HG03095 (cell line): Measurements from ENCODE around the gene VPS13D.

Experiments used
- ATAC-seq: cut with Tn5 transposase; IDR thresholded peaks from one replicate; pipeline ENCODE4 v1.9.1; 2021; ENCODE audit warnings: moderate library complexity; ENCODE audit not compliant: unreplicated experiment

The VPS13D gene

DNA sequence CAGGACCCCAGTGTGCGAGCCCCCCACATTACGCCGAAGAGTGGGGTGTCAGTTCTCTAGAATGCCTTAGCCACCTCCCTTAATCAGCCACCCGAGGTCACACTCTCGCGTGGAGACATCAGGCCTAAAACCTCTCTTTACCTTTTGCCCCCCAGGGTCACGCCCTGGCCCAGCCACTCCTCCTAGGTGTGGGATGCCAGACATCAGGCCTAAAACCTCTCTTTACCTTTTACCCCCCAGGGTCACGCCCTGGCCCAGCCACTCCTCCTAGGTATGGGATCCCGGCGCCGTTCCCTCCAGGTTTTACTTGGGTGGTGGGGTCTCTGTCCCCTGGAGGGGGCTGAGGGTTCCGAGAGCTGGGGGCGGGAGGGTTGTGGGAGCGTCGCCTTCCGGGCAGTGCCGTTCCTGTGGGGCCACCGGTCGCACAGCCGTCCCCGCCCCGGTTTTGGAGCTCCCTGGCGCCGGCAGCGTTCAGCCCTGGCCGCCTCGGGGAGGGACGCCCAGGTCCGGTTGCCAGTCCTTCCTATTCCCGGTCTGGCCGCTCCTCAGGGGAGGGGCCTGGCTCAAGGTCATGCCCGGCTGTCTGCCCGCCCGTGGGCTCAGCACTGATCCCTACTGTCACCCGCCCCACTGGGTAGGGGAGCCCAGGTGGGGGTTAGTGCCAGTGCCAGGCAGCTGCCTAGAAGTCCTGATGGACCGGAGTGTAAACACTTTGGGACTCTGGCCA lies 882 bp downstream of the VPS13D start:
- ATAC-seq: no peak

GRCh38 chr1:12231276-12231595 lies 1.4 kb downstream of the VPS13D start:
- no peak for ATAC-seq

DNA sequence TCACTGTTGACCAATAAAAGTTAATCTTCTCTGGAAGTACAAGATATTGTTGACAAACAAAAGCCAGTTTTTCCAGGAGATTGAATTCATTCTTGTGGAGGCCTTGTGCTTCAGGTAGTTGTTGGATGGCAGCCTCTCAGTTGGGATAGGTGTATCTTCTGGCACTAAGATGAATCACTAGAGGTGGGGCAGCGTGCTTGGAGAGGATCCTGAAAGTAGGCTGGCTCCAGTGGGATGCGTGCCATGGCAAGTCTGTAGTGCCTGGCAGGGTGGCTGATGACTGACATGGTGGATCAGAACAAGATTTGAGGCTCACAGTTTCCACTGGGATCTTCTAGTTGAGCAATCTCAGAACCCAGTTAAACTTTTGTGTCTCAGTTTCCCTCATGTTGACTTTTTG lies 2.4 kb downstream of the VPS13D start:
- no peak for ATAC-seq

- ATAC-seq: no peak
Observed at GRCh38 chr1:12244078-12244477, 14.2 kb downstream of the VPS13D start.

DNA sequence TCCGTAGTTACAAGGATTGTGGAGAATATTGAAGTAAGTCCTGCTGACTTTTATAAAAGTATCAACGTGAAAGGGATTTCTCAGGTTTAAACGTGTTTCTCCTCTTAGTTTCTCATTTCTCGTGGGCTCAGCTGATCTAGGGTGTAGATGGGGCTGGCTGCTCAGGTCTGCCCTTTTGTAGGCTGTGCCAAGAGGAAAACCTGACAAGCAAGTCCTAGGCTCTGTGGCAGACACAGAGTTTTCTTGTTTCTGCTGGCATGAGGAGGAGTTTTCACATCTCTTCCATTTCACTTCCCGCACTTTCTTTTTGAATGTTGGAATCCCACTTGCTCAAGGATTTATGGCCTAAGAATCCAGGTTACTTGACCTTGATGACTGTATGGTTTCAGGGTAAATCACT lies 14.8 kb downstream of the VPS13D start:
- ATAC-seq: no peak

- no peak for ATAC-seq
Observed at GRCh38 chr1:12245116-12245515, 15.3 kb downstream of the VPS13D start.

DNA sequence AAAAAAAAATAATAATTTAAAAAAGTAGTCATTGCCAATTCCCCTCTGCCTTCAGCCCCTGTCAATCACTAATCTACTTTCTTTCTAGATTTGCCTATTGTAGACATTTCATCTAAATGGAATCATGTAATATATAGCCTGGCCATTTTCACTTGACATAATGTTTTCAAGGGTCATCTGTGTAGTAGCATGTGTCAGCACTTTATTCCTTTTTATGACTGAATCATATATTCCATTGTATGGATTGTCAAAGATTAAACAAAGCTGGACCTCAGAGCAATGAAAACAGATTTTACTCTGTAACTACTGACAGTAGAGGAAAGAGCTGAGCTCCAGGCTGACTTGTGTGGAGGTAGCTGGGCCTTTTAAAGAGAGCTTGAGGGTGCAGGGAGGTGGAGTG lies 15.9 kb downstream of the VPS13D start:
- ATAC-seq: no peak

DNA sequence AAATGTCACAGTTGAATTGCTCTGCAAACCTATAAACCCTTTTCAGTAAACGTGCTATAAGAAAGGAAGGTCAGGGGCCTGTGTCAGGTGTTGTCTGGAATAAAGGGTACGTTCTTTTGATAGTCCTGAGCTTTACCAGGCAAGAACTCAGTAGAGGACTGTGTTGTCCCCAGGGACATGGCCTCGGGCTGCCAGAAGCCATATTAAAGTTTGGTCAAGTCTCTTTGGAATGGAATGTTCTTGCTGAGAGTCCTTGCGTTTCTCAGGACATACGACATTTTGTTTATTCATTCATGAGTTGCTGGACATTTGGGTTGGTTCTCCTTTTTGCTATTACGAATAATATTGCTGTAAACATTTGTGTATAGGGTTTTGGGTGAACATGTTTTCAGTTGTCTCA lies 16.8 kb downstream of the VPS13D start:
- ATAC-seq: no peak

DNA sequence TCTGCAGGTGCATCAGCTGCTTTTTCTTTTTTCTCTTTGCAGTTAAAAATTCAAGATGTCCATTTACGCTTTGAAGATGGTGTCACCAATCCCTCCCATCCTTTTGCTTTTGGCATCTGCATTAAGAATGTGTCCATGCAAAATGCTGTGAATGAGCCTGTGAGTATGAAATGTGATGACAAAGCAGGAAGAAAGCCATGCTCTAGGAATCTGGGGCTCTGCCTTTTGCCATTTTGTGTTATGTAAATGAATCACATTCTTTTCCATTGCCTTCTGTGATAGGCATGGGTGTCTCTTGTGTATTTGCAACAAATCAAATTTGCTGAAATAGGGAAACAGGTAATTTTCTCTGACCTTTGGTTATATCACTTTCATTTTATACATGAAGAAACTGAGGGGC lies 19.4 kb downstream of the VPS13D start:
- no peak for ATAC-seq

- no peak for ATAC-seq
Observed at GRCh38 chr1:12249748-12250147, 19.9 kb downstream of the VPS13D start.

DNA sequence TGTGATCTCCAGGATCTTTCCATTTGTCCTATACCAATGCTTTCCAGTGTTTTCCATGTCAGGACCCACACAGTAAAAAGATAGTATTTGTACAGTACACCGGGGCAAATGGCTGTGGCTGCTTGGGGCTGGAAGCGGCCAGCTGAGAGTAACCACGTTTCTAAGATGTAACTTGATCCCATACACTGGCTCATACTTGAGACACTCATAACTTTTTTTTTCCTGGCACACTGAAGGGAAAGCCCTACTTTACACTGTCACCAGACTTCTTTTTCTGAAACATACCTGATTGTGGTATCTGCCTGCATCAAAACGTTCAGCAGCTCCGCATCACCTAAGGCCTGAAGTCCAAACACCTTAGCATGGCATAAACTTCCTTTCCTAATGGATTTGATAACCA lies 21.6 kb downstream of the VPS13D start:
- no peak for ATAC-seq

DNA sequence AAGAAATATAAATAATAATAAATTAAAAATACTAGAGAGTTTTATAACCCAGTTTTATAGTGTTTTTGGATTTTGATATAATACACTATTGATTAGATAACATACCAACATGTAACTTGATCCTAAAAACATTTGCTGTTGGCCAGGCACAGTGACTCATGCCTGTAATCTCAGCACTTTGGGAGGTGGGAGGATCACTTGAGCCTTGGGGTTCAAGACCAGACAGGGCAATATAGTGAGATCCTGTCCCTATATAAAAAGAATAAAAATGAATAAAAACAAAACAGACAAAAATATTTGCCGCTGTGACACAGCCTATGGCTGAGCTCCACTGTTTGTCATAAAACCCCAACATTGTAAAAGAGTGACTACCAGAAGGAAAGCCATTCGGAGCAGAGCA lies 26.1 kb downstream of the VPS13D start:
- ATAC-seq: no peak

- no peak for ATAC-seq
Observed at GRCh38 chr1:12258272-12258671, 28.4 kb downstream of the VPS13D start.

- no peak for ATAC-seq
Observed at GRCh38 chr1:12269351-12269750, 39.5 kb downstream of the VPS13D start.

DNA sequence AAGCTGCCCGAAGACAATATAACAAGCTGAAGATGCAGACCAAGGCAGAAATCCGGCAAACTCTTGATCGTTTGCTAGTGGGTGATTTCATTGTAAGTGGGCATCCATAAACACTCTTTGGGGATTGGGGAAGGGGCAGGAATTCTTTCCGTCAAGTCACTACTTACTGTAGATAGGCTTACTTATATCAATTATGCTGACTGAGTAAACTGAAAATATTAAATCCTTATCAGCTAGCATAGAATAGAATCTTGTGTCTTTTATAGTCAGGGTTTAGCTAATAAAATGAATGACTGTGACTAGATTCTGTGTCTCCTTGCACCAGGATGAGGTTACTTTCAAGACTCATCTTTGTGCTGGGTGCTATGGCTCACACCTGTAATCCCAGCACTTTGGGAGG lies 41.2 kb downstream of the VPS13D start:
- ATAC-seq: no peak

- no peak for ATAC-seq
Observed at GRCh38 chr1:12272770-12273169, 42.9 kb downstream of the VPS13D start.

- ATAC-seq: no peak
Observed at GRCh38 chr1:12275370-12275769, 45.5 kb downstream of the VPS13D start.

DNA sequence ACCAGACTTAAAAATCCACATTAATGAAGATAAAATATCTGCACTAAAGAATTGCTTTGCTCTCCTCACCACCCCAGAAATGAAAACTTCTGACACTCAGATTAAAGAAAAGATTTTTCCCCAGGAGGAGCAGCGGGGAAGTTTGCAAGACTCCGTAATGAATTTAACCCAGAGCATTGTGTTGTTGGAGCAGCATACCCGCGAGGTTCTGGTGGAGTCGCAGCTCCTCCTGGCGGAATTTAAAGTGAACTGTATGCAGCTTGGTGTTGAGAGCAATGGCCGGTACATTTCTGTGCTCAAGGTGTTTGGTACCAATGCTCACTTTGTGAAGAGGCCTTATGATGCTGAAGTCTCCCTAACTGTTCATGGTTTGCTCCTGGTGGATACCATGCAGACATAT lies 46.4 kb downstream of the VPS13D start:
- no peak for ATAC-seq

DNA sequence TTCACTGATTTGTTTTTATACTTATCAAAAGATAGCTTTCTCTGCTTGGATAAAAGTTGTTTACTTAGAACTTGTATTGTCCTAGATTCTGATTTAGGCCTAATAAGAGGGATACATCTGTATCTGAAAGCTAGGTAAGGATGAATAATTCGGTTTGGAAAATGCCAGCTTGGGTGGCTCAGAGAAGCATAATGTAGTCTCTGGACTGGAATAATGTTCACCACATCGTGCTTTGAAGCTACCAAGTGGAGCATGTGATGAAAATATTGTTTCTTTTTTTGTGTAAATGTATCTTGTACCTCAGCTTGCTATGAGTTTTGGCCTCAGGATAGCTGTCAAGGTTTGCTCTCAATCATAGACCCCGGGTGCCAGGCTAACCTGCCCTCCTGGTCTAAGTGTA lies 49.2 kb downstream of the VPS13D start:
- ATAC-seq: no peak

DNA sequence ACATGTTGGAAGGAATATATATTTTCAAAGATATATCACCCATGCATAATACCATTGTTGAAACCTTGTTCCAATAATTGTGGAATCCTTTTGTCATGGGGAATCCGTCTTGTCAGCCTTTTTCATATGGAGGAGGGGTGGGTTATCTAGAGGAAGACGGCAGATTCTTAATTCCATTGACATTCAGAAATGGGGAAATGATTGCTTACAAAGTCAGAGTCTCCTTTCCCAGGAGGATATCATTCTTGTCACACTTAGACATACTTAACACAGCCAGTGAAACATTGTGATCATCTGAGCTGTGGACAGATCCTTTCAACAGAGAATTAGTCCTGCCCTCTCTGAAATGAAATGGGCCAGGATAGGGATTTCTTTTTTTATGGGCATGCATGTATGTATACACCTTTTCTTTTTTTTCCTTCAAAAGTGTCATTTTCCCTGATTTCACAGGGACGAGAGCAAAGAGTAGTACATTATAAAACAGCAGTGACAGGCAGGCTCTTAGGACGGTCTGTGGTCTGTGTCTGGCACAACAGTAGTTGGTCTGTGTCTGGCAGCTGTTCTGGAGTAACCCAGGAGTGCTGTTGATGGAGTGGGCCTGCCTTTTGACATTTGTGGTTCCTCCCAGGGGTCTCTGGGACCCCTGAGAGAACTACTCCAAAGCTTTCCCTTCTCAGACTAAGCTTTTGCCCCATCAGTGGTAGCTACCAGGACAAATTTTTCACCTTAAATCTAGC lies 50.1 kb downstream of the VPS13D start:
- ATAC-seq: no peak

DNA sequence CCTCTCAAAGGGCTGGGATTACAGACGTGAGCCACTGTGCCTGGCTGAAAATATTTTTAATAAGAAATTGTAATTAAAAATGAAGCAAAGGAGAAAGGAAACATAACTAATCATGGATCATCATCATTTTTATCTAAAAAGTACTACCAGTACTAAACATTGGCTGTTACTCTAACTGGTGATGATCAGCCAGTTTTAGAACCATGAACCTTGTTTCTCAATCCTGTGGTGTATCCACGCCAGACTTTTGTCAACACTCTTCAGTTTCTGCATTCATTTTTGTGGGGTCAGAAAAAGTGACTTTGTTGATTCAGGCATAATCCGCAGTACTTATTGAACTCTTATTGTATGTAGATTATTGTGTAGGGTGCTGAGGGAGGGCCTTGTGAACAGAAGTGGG lies 52.3 kb downstream of the VPS13D start:
- no peak for ATAC-seq

- no peak for ATAC-seq
Observed at GRCh38 chr1:12284486-12284885, 54.7 kb downstream of the VPS13D start.
